Activated T-cell treated with anti-CD3 and anti-CD28 coated beads for 4 hours (primary cell): ENCODE results near the gene NYAP1.
"Not testable (repeated sequence)": the region's sequence is repeated elsewhere in the genome, so short reads cannot be mapped to it uniquely, and the experiment has no call there.

Source experiments
- DNase-seq: peaks from one replicate; pipeline ENCODE4 v3.0.0-alpha.2; 2020

NYAP1 gene

DNA sequence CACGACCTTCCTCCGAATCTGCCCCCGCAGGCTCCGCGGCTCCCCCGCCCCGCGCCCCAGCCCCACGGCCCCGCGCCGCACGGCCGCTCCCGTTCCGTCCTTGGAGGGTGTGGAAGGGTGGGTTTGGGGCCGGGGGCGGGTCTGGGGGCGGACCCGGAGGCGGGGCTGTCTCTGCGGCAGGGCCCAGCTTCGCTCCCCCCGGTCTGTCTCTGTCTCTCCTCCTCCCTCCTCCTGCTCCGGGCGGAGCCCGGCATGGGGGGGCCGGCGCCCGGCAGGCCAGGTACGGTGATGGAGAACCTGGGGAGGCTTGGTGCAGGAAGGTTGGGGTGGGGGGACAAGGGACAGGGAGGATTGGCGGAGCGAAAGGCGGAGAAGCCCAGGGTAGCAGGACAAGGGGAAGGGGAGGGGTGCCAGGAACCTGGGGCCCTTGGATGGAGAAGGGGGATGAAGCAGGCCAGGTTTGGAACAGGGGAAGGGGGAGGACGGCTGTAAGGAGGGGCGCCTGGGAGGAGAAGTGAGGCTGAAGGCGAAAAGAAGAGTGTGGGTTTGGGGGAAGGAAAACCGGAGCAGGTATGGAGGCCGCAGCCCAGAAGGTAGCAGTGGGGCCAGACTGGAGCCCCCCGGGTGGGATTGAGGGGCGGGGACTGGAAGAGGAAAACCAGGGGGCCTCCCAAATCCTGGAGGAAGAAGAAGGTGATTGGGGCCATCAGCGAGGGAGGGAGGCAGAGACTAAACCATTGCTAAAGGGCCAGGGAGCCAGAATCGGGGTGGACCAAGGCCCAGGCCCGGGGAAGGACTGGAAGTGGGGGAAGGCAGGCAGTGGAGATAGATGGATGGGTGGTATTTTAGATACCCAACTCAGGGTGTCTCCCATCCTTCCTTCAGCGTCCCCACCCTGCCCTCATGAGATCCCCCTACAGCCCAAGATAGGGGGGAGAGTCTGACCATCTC, at the start of gene NYAP1:
TSS of gene NYAP1 (plus strand) at position 206 of the 951 bp plus-strand sequence. CDS start 1,385 bp downstream, outside the sequence.
- DNase-seq: no peak

DNA sequence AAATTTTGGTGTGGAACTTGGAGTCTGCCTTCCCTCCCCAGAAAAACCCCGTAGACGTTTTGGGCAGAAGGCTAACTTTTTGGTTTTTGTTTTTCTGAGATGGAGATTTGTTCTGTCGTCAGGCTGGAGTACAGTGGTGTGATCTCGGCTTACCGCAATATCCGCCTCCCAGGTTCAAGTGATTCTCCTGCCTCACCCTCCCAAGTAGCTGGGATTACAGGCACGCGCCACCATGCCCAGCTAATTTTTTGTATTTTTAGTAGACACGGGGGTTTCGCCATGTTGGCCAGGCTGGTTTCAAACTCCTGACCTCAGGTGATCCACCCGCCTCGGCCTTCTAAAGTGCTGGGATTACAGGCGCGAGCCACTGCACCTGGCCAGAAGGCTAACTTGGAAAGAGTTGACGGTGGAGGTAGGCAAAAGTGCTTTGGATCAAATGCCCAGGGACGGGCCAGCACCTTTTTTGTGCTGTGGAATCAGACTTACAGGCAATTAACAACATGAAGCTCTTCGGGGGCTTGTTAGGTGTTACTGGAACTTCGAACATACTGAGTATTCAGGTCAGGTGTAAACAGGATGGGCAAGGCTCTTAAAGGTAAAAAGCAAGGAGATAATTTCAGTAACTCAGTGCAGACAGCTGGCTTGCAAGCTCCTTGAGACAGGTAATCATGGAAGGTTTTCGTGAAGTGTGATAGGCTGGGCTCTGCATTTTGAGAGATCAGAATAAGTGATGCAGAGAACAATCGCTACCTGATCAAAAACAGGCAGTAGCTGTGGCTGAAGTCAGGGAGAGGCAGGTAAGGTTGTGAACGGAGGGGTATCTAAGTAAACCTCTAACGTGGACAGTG, 49.2 kb upstream of the NYAP1 start:
- no peak for DNase-seq

GRCh38 chr7:100435401-100436304, 48.1 kb upstream of the NYAP1 start:
- no peak for DNase-seq

DNA sequence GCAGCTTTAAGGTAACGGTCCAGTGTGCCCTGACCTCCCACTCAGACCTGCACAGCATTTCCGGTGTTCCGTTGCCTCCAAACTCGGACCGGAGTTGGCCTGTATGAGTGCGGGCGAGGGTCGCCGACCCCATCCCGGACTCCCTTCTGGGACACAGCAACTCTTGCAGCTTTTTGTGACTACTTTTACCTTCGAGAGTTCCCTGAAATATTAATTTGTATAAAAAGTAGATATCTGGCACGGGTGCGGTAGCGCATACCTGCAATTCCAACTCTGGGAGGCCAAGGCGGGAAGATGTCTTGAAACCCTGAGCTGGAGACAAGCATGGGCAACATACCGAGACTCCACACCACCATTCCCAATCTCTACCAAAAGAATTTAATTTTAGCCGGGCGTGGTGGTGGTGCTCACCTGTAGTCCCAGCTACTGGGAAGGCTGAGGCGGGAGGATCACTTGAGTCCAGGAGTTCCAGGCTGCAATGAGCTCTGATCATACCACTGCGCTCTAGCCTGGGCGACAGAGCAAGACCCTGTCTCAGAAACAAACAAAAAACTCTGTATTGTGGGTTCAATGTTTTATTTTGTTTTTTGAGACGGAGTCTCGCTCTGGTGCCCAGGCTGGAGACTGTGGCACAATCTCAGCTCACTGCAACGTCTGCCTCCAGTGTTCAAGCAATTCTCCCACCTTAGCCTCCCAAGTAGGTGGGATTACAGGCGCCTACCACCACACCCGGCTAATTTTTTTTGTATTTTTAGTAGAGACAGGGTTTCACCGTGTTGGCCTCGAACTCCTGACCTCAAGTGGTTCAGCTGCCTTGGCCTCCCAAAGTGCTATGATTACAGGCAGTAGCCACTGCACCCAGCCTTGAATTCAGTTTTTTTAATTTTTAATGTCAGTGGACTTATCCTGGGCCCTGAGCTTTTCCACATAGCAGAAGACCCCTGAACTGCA, 46.3 kb upstream of the NYAP1 start:
- DNase-seq: no peak

GRCh38 chr7:100438172-100438571, 45.6 kb upstream of the NYAP1 start:
- DNase-seq: no peak

DNA sequence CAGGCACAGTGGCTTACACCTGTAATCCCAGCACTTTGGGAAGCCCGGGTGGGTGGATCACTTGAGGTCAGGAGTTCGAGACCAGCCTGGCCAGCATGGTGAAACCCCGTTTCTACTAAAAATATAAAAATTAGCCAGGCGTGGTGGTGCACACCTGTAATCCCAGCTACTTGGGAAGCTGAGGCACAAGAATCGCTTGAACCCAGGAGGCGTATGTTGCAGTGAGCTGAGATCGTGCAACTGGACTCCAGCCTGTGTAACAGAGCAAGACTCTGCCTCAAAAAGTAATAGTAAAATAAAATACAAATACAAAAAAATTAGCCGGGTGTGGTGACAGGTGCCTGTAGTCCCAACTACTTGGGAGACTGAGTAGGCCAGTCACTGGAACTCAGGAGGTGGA, 45.0 kb upstream of the NYAP1 start:
- DNase-seq: not testable (repeated sequence)

DNA sequence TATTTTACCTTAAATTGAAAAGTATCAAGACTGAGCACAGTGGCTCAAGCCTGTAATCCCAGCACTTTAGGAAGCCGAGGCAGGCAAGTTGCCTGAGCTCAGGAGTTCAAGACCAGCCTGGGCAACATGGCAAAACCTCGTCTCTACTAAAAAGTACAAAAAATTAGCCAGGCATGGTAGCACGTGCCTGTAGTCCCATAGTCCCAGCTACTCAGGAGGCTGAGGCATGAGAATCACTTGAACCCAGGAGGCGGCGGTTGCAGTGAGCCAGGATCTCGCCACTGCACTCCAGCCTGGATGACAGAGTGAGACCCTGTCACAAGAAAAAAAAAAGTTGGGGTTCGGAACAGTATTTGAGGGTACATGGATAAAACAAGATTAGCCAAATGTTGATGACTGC, 44.5 kb upstream of the NYAP1 start:
- not testable (repeated sequence) for DNase-seq

DNA sequence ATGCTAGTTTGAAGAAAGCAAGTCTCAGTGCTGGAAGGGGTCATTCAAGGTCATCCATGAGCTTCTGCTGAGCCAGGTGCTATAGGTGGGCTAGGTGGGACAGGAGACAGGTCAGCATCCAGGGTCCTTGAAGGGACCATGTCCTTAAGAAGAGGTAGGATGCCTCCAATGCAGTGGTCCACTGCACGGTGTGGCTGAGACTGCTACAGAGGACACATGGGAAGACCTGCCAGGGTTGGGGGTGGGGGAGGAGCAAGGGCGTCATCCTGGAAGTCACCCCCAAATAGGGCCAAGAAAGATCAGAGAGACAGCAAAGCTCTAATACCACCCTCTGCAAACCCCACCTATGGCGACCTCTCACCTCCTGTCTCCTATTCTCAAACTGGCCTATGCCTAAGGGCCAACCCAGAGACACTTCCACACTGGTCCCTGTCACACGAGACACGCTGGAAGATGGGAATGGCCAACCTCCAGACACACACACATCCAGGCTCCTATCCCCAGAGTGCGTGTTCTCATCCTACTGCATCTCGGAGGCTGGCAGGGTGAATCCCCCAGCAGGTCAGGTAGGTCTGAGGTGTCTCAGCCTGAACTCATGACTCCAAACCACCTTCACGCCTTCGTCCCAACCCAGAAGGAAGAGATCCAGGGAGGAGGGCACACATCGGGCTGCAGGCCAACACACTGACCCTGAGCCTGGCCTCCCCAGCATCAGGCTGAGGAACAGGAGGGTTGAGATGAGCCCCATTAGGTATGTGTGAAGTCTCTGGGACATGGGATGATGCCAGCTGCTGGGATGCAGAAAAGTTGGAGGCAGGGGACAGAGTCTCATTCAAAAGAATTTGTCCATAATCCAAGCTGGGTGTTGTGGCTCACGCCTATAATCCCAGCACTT, 41.8 kb upstream of the NYAP1 start:
- DNase-seq: no peak

GRCh38 chr7:100443096-100443840, 40.5 kb upstream of the NYAP1 start:
- DNase-seq: no peak

DNA sequence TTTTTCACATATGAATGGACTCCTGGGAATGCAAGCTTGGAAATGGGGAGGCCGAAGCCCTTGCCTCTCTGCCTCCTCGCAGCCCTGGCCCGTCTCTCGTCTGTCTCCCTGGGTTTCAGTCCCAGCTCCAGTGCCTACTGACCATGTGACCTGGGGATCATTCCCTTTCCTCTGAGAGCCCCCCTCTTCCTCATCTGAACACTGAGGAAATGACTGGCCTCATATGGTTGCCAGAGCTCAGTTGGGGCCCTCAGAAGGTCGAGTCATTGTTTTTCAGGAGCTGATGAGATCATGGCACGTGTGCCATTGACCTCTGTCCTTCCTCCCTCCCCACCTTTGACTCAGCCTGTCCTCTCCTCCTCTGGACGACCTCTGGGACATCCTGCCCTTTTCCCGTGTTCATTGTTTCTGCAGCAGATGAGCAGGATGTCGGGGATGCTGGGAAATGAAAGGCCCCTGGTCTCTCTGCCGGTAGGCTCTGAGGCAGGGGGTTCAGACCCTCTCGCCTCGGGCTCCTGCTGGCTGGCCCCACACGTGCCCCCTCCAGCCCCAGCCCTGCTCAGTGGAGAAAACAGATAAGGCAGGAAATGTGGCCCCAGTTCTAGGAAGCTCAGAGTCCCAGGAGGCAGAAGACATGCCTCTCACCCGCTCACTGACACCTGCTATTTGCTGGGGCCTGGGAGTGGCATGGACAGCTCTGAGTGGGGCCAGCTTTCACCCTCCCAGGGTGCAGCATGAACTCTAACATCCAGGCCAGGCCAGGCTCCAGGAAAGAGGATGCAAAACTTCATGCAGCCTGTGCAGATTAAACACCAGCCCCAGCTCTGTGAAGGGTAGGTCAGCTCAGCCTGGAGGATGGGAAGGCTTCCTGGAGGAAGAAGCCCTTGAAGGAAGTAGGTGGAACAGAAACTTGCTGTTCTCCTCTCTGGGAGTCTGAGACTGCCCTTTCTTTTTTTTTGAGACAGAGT, 39.1 kb upstream of the NYAP1 start:
- no peak for DNase-seq

DNA sequence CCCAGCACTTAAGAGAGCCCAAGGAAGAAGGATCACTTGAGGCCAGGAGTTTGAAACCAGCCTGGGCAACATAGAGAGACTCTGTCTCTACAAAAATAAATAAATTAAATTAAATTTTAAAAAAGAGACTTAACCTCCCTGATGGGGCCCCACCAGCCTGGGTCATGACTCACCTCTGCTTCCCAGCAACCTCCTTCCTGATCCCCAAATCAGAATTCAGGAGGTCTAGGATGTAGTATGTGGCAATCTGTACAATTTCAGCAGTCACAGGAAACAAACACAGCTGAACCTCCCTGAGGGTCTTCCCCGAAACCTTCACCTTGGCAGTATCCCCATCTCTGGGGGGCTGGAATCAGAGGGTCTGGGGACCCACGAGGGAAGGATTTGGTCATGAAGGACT, 37.7 kb upstream of the NYAP1 start:
- DNase-seq: no peak

DNA sequence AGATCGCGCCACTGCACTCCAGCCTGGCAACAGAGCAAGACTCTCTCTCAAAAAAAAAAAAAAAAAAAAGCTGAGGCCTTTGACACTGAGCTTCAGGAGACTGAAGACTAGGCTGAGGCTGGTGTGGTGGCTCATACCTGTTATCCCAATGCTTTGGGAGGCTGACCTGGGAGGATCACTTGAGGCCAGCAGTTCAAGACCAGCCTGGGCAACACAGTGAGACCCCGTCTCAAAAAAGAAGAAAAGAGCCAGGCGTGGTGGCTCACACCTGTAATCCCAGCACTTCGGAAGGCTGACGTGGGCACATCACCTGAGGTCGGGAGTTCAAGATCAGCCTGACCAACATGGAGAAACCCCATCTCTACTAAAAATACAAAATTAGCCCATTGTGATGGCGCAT, 36.4 kb upstream of the NYAP1 start:
- DNase-seq: not testable (repeated sequence)

DNA sequence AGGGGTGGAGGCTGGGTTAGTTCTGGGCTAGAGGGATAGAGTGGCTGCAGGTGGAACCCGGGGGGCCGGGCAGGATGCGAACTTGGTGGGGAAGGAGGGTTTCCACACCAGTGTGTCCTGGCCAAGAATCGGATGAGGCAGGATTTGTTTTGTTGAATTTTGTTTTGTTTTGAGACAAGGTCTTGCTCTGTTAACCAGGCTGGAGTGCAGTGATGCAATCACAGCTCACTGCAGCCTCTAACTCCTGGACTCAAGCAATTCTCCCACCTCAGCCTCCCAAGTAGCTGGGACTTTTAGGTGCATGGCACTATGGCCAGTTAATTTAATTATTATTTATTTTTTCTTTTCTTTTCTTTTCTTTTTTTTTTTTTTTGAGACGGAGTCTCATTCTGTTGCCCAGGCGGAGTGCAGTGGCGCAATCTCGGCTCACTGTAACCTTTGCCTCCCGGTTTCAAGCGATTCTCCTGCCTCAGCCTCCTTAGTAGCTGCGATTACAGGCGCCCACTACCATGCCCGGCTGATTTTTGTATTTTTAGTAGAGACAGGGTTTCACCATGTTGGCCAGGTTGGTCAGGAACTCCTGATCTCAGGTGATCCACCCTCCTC, 34.4 kb upstream of the NYAP1 start:
- no peak for DNase-seq

- no peak for DNase-seq
Observed at GRCh38 chr7:100452513-100452912, 31.2 kb upstream of the NYAP1 start.

GRCh38 chr7:100453854-100454253, 29.9 kb upstream of the NYAP1 start:
- DNase-seq: not testable (repeated sequence)

- no peak for DNase-seq
Observed at GRCh38 chr7:100455206-100455605, 28.5 kb upstream of the NYAP1 start.

GRCh38 chr7:100456562-100456961, 27.2 kb upstream of the NYAP1 start:
- DNase-seq: no peak

DNA sequence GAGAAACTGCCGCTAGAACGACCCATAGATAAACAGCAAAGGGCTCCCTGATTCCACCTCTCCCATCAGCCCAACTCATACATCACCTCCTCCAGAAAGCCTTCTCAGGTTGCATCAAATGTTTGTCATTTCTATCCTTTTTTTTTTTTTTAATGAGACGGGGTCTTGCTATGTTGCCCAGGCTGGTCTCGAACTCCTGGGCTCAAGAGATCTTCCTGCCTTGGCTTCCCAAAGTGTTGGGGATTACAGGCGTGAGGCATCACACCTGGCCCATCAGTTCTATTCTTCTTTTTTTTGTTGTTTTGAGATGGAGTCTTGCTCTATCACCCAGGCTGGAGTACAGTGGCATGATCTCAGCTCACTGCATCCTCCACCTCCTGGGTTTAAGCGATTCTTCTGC, 26.7 kb upstream of the NYAP1 start:
- no peak for DNase-seq
